ENCODE data around the gene OIP5.

OIP5 gene

DNA sequence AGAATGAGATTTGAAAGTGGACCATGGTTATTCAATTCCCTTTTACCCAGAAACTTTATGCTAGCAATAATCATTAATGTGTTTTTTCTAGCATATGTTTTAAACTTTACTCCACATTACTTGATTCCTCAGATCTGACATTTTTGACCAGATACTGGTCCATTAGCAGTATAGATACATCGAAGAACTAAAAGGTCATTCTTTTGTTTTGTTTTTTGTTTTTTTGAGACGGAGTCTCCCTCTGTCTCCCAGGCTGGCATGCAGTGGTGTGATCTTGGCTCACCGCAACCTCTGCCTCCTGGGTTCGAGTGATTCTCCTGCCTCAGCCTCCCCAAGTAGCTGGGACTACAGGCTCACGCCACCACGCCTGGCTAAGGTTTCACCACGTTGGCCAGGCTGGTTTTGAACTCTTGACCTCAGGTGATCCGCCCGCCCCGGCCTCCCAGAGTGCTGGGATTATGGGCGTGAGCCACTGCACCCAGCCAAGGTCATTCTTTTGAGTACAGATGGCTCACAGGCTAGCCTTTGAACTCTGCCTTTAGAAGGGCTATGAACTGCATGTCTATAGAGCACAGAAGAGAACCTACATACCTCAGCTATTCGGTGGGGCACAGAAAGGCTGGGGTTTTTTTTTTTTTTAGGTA lies 72.7 kb downstream of the OIP5 start:
- no peak for DNase-seq (ENCODE audit: low spot score)

All from AG08396 (cell line).